HG03139 (cell line): ENCODE results near the gene PEX26.
"Not testable (repeated sequence)": the region's sequence is repeated elsewhere in the genome, so short reads cannot be mapped to it uniquely, and the experiment has no call there.

ENCODE experiments used
- ATAC-seq: cut with Tn5 transposase; IDR thresholded peaks from one replicate; pipeline ENCODE4 v1.9.1; 2021; ENCODE audit not compliant: unreplicated experiment

The PEX26 gene

GRCh38 chr22:18093661-18094060, 15.9 kb downstream of the PEX26 start:
- ATAC-seq: no peak

- ATAC-seq: no peak
Measured at GRCh38 chr22:18095101-18095805, 17.5 kb downstream of the PEX26 start.

GRCh38 chr22:18096823-18097222, 19.0 kb downstream of the PEX26 start:
- no peak for ATAC-seq

- no peak for ATAC-seq
Measured at GRCh38 chr22:18100781-18101180, 23.0 kb downstream of the PEX26 start.

- ATAC-seq: no peak
Measured at GRCh38 chr22:18101536-18101935, 23.7 kb downstream of the PEX26 start.

- no peak for ATAC-seq
Measured at GRCh38 chr22:18103527-18104269, 25.9 kb downstream of the PEX26 start.

- ATAC-seq: no peak
Measured at GRCh38 chr22:18104566-18104965, 26.8 kb downstream of the PEX26 start.

GRCh38 chr22:18105981-18106380, 28.2 kb downstream of the PEX26 start:
- not testable (repeated sequence) for ATAC-seq

- ATAC-seq: not testable (repeated sequence)
Measured at GRCh38 chr22:18106550-18107341, 29.0 kb downstream of the PEX26 start.

GRCh38 chr22:18108187-18108586, 30.4 kb downstream of the PEX26 start:
- no peak for ATAC-seq

- no peak for ATAC-seq
Measured at GRCh38 chr22:18109410-18110193, 31.8 kb downstream of the PEX26 start.

GRCh38 chr22:18110194-18110953, 32.6 kb downstream of the PEX26 start, which contains the start of gene TUBA8:
TSS of gene TUBA8 (plus strand) at chr22:18110809. CDS start at chr22:18110866, 57 bp downstream.
- ATAC-seq: no peak

- ATAC-seq: no peak
Measured at GRCh38 chr22:18110954-18111758, 33.4 kb downstream of the PEX26 start.

- no peak for ATAC-seq
Measured at GRCh38 chr22:18111759-18112330, 34.1 kb downstream of the PEX26 start.

GRCh38 chr22:18112440-18112839, 34.6 kb downstream of the PEX26 start:
- ATAC-seq: no peak

- ATAC-seq: no peak
Measured at GRCh38 chr22:18113680-18114394, 36.0 kb downstream of the PEX26 start.

GRCh38 chr22:18114495-18114894, 36.7 kb downstream of the PEX26 start:
- ATAC-seq: no peak

- no peak for ATAC-seq
Measured at GRCh38 chr22:18114976-18115652, 37.3 kb downstream of the PEX26 start.
